Measurements from ENCODE around the gene PDCL3.

Gene PDCL3

DNA sequence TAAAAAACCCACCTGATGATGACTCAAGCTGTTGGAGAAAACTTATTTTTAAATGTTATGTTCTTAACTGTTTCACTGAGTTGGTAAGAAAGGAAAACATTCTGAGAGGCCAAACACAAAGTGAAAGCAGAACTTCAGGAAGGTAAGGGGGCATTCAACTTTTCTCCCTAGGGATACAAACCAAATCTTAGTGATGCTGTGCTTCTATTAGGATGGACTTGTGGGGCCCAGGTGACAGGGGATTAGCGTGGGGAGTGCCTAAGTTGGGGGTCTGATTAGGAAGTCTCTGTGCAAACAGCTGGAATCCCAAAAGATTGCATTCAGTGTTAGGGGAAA, 18.5 kb downstream of the PDCL3 start:
- H3K27me3 ChIP-seq (ENCODE audit: control insufficient read depth in 2 of 2, insufficient read depth in 2 of 2, low read length in 2 of 2), result no peaks in the 10 kb centered on the region
- peak overlapping the region in 1 of 2 donors; percentile 26 for H3K9ac ChIP-seq (ENCODE audit: low read depth in 1 of 2, low read length in 2 of 2)
- H3K9me3 ChIP-seq (ENCODE audit: control insufficient read depth in 2 of 2, low read length in 2 of 2), result no peaks in the 10 kb centered on the region
- H3K4me3 ChIP-seq (ENCODE audit: low read length in 2 of 2), result no peak overlapping the region
- peaks cover 3 to 4% of the 10 kb centered on the region in 2 donors for H3K4me1 ChIP-seq (ENCODE audit: control insufficient read depth in 2 of 2, insufficient read depth in 2 of 2, low read length in 2 of 2)
- peaks cover 0 to 2% of the 10 kb centered on the region in 2 donors for H3K36me3 ChIP-seq (ENCODE audit: control insufficient read depth in 2 of 2, insufficient read depth in 2 of 2, low read length in 2 of 2)
- peak overlapping the region; percentile 57 to 66 for H3K27ac ChIP-seq (ENCODE audit: low read depth in 2 of 2, low read length in 2 of 2)

DNA sequence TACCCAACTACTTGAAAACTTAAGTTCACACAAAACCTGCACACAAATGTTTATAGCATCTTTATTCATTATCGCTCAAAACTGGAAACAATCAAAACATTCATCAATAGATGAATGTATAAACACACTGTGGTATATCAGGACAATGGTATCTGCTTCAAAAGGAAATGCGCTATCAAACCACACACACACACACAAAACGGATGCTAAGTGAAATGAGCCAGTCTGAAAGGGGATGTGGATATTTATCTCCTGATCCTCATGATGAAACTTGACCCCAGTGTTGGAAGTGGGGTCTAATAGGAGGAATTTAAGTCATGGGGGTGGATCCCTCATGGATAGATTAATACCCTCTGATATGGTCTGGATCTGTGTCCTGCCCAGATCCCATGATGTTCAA, 22.0 kb downstream of the PDCL3 start:
- Histone ChIP-seq H3K27me3 (ENCODE audit: control insufficient read depth in 2 of 2, insufficient read depth in 2 of 2, low read length in 2 of 2) (no peaks in the 10 kb centered on the region), H3K9ac (ENCODE audit: low read depth in 1 of 2, low read length in 2 of 2) (no peak overlapping the region), H3K9me3 (ENCODE audit: control insufficient read depth in 2 of 2, low read length in 2 of 2) (no peaks in the 10 kb centered on the region), H3K4me3 (ENCODE audit: low read length in 2 of 2) (no peak overlapping the region), H3K27ac (ENCODE audit: low read depth in 2 of 2, low read length in 2 of 2) (no peak overlapping the region), H3K4me1 (ENCODE audit: control insufficient read depth in 2 of 2, insufficient read depth in 2 of 2, low read length in 2 of 2) (peaks cover 3 to 4% of the 10 kb centered on the region in 2 donors), H3K36me3 (ENCODE audit: control insufficient read depth in 2 of 2, insufficient read depth in 2 of 2, low read length in 2 of 2) (no peaks in the 10 kb centered on the region)

DNA sequence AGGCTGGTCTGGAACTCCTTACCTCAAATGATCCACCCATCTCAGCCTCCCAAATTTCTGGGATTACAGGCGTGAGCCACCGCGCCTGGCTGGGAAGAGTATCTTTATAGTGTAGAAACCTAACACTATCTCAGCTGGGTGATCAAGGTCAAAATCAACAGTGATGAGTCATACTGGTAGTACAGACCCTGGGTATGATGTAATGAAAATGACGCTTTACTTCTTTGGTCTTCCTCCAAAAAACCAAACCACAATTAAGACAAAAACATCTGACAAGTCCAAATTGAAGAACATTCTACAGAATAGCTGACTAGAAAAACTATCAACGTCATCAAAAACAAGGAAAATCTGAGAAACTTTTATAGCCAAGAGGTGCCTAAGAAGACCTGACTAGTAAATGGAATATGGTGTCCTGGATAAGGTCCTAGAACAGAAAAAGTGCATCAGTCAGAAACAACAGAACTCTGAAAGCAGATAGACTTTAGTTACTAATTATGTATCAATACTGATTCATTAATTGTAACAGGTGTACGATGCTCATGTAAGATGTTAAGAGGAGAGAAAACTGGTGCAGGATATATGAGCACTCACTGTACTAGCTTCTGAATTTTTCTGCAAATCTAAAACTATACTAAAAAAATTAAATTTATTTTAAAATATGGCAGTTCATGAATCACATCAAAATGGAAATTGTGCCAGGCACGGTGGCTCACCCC, 25.4 kb downstream of the PDCL3 start:
- H3K4me3 ChIP-seq (ENCODE audit: low read length in 2 of 2), result no peak overlapping the region
- H3K27me3 ChIP-seq (ENCODE audit: control insufficient read depth in 2 of 2, insufficient read depth in 2 of 2, low read length in 2 of 2), result no peaks in the 10 kb centered on the region
- H3K36me3 ChIP-seq (ENCODE audit: control insufficient read depth in 2 of 2, insufficient read depth in 2 of 2, low read length in 2 of 2), result no peaks in the 10 kb centered on the region
- H3K27ac ChIP-seq (ENCODE audit: low read depth in 2 of 2, low read length in 2 of 2), result no peak overlapping the region
- H3K9me3 ChIP-seq (ENCODE audit: control insufficient read depth in 2 of 2, low read length in 2 of 2), result no peaks in the 10 kb centered on the region
- no peak overlapping the region for H3K9ac ChIP-seq (ENCODE audit: low read depth in 1 of 2, low read length in 2 of 2)
- H3K4me1 ChIP-seq (ENCODE audit: control insufficient read depth in 2 of 2, insufficient read depth in 2 of 2, low read length in 2 of 2), result no peaks in the 10 kb centered on the region

DNA sequence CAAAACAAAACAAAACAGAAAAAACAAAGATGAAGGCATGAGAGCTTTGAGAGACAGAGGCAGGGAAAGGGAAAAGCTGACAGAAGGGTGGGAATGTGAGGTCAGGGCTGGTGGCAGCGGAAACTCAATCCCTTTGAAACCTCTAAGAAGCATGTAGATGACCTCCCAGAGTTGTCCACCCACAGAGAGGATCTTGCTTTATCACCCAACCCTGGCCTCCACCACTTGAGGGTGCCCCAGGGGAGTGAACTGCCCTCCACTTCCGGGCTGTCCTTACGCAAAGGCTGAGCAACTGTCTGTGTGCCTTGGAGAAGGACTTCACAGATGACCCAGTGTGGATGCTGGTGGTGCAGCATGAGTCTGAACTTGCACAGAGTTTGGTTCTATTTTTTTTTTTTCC, 26.7 kb downstream of the PDCL3 start:
- no peak overlapping the region for H3K27ac ChIP-seq (ENCODE audit: low read depth in 2 of 2, low read length in 2 of 2)
- H3K9me3 ChIP-seq (ENCODE audit: control insufficient read depth in 2 of 2, low read length in 2 of 2), result no peaks in the 10 kb centered on the region
- H3K27me3 ChIP-seq (ENCODE audit: control insufficient read depth in 2 of 2, insufficient read depth in 2 of 2, low read length in 2 of 2), result no peaks in the 10 kb centered on the region
- H3K4me1 ChIP-seq (ENCODE audit: control insufficient read depth in 2 of 2, insufficient read depth in 2 of 2, low read length in 2 of 2), result no peaks in the 10 kb centered on the region
- no peaks in the 10 kb centered on the region for H3K36me3 ChIP-seq (ENCODE audit: control insufficient read depth in 2 of 2, insufficient read depth in 2 of 2, low read length in 2 of 2)
- H3K9ac ChIP-seq (ENCODE audit: low read depth in 1 of 2, low read length in 2 of 2), result no peak overlapping the region
- no peak overlapping the region for H3K4me3 ChIP-seq (ENCODE audit: low read length in 2 of 2)

DNA sequence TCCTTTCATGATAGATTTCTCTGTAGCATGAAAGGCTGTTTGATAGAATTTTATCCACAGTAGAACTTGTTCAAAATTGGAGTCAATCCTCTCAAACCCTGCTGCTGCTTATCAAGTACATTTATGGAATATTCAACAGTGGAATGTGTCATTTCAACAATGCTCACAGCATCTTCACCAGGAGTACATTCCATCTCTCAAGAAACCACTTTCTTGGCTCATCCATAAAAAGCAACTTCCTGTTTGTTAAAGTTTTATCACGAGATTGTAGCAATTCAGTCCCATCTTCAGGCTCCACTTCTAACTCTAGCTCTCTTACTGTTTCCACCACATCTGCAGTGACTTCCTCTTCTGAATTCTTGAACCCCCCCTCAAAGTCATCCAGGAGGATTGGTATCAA, 29.4 kb downstream of the PDCL3 start:
- Histone ChIP-seq H3K4me1 (ENCODE audit: control insufficient read depth in 2 of 2, insufficient read depth in 2 of 2, low read length in 2 of 2) (no peaks in the 10 kb centered on the region), H3K4me3 (ENCODE audit: low read length in 2 of 2) (no peak overlapping the region), H3K9me3 (ENCODE audit: control insufficient read depth in 2 of 2, low read length in 2 of 2) (no peaks in the 10 kb centered on the region), H3K9ac (ENCODE audit: low read depth in 1 of 2, low read length in 2 of 2) (no peak overlapping the region), H3K27me3 (ENCODE audit: control insufficient read depth in 2 of 2, insufficient read depth in 2 of 2, low read length in 2 of 2) (no peaks in the 10 kb centered on the region), H3K36me3 (ENCODE audit: control insufficient read depth in 2 of 2, insufficient read depth in 2 of 2, low read length in 2 of 2) (no peaks in the 10 kb centered on the region), H3K27ac (ENCODE audit: low read depth in 2 of 2, low read length in 2 of 2) (no peak overlapping the region)

DNA sequence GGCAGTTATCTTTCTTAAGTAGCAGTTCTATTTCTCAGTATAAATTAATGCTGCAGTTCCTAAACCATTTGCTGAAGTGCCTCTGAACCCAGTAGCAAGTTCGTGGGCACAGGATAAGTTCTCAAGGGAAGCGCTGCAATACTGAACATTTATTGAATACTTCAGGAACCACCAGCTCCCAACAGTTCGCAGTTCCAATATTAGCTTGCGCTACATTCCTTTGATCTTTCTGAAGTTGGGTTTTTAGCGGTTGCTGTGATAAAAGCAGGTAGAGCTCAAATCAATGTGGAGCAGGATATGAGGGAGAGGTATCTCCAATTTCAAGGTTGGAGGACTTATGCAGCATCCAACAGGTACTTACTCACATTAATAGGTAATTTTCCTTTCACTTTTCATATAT, 33.7 kb downstream of the PDCL3 start:
- Histone ChIP-seq H3K9me3 (ENCODE audit: control insufficient read depth in 2 of 2, low read length in 2 of 2) (no peaks in the 10 kb centered on the region), H3K4me3 (ENCODE audit: low read length in 2 of 2) (no peak overlapping the region), H3K9ac (ENCODE audit: low read depth in 1 of 2, low read length in 2 of 2) (no peak overlapping the region), H3K27ac (ENCODE audit: low read depth in 2 of 2, low read length in 2 of 2) (no peak overlapping the region), H3K4me1 (ENCODE audit: control insufficient read depth in 2 of 2, insufficient read depth in 2 of 2, low read length in 2 of 2) (no peaks in the 10 kb centered on the region), H3K36me3 (ENCODE audit: control insufficient read depth in 2 of 2, insufficient read depth in 2 of 2, low read length in 2 of 2) (no peaks in the 10 kb centered on the region), H3K27me3 (ENCODE audit: control insufficient read depth in 2 of 2, insufficient read depth in 2 of 2, low read length in 2 of 2) (no peaks in the 10 kb centered on the region)

DNA sequence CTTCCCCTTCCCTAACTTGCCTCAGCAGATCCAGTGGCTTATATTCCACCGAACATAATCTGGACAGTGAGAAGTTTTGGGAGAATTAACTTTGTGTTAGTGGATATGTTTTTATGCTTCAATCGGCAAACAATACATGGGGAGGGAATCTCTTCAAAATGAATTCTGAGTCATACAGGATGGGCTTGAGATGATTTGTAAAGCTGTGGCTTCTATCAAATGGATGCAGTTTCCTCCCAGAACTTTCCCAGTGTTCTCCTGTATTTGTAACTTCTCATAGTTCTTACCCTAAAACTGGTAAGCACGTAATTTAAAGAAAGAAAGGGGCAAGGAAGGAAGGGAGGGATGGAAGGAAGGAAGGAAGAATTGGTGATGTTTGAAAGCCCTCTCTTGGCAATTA, 36.8 kb downstream of the PDCL3 start:
- no peaks in the 10 kb centered on the region for H3K36me3 ChIP-seq (ENCODE audit: control insufficient read depth in 2 of 2, insufficient read depth in 2 of 2, low read length in 2 of 2)

DNA sequence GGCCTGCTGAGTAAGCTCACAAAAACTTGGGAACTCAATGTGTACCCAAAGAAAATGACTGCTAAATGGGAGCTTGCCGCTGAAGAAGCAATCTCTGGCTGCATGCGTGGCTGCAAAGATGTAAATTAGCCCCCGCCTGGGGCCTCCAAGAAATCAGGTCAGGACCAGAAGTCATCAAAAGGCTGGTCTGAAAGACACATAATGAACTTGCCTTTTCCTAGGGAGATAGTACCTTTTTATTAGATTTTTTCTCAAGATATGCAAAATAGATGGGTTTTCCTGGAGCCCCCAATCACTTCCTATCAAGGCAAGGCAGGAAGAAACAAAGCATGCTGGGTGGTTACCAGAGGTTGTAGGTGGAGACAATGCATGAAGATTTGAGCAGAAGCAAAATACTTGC, 38.9 kb downstream of the PDCL3 start:
- no peaks in the 10 kb centered on the region for H3K36me3 ChIP-seq (ENCODE audit: control insufficient read depth in 2 of 2, insufficient read depth in 2 of 2, low read length in 2 of 2)
- no peak overlapping the region for H3K9ac ChIP-seq (ENCODE audit: low read depth in 1 of 2, low read length in 2 of 2)
- no peak overlapping the region for H3K27ac ChIP-seq (ENCODE audit: low read depth in 2 of 2, low read length in 2 of 2)
- H3K4me3 ChIP-seq (ENCODE audit: low read length in 2 of 2), result no peak overlapping the region
- no peaks in the 10 kb centered on the region for H3K27me3 ChIP-seq (ENCODE audit: control insufficient read depth in 2 of 2, insufficient read depth in 2 of 2, low read length in 2 of 2)
- no peaks in the 10 kb centered on the region for H3K9me3 ChIP-seq (ENCODE audit: control insufficient read depth in 2 of 2, low read length in 2 of 2)
- H3K4me1 ChIP-seq (ENCODE audit: control insufficient read depth in 2 of 2, insufficient read depth in 2 of 2, low read length in 2 of 2), result peaks cover 0 to 2% of the 10 kb centered on the region in 2 donors

More for the DNA sequence above, 36.8 kb downstream of the PDCL3 start:
- Histone ChIP-seq H3K9ac (ENCODE audit: low read depth in 1 of 2, low read length in 2 of 2) (no peak overlapping the region), H3K9me3 (ENCODE audit: control insufficient read depth in 2 of 2, low read length in 2 of 2) (no peaks in the 10 kb centered on the region), H3K4me1 (ENCODE audit: control insufficient read depth in 2 of 2, insufficient read depth in 2 of 2, low read length in 2 of 2) (no peaks in the 10 kb centered on the region), H3K27me3 (ENCODE audit: control insufficient read depth in 2 of 2, insufficient read depth in 2 of 2, low read length in 2 of 2) (no peaks in the 10 kb centered on the region), H3K4me3 (ENCODE audit: low read length in 2 of 2) (no peak overlapping the region), H3K27ac (ENCODE audit: low read depth in 2 of 2, low read length in 2 of 2) (no peak overlapping the region)

DNA sequence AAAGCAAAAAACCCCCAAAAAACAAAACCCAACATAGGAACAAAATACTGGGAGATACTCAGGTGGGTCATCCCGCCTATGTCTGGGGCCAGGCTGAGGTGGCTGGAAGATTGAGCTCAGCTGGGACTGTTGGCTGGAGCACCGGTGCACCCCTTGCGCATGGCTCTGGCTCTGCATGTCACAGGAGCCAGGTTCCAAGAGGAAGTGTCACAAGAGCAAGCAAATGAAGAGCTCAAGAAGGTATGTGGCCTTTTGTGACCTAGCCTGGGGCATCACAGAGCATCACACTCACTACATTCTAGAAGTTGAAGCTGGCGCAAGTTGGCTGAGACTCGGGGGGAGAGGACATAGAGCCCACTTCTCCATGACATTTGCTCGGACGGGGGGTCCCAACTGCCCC, 40.6 kb downstream of the PDCL3 start:
- Histone ChIP-seq H3K4me1 (ENCODE audit: control insufficient read depth in 2 of 2, insufficient read depth in 2 of 2, low read length in 2 of 2) (peaks cover 0 to 2% of the 10 kb centered on the region in 2 donors), H3K27ac (ENCODE audit: low read depth in 2 of 2, low read length in 2 of 2) (no peak overlapping the region), H3K36me3 (ENCODE audit: control insufficient read depth in 2 of 2, insufficient read depth in 2 of 2, low read length in 2 of 2) (no peaks in the 10 kb centered on the region), H3K4me3 (ENCODE audit: low read length in 2 of 2) (no peak overlapping the region), H3K9me3 (ENCODE audit: control insufficient read depth in 2 of 2, low read length in 2 of 2) (no peaks in the 10 kb centered on the region), H3K27me3 (ENCODE audit: control insufficient read depth in 2 of 2, insufficient read depth in 2 of 2, low read length in 2 of 2) (no peaks in the 10 kb centered on the region), H3K9ac (ENCODE audit: low read depth in 1 of 2, low read length in 2 of 2) (no peak overlapping the region)

DNA sequence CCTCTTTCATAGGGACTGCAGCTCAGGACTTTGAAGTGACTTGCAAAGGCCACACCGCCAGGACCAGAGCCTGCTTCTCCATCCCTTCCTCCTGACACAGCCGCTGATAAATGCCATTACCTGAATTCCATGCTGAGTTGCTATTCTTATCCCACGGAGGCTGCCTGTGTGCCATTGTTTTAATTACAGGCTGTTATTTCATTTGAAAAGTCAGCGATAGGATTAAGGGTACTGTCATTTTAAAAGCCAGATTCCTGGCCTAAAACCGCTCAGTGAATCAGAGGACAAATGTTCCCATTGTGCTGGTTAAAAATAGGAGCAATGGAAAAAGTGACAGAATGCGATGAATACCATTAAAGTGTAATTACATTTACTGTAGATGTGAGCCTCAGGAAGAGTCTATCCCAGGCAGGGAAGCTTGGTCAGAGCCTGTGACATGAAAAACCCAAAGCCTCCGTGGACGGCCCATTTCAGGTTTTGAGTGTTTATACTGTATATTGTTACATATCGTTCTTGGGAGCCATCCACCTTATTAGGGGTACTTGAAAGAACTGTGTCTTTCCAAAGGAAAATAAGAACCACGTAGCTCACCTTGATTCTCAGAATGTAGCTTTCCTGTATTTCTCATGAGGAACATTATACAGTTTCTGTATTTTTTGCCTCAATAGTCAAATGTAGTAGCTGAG, 41.3 kb downstream of the PDCL3 start:
- H3K36me3 ChIP-seq (ENCODE audit: control insufficient read depth in 2 of 2, insufficient read depth in 2 of 2, low read length in 2 of 2), result no peaks in the 10 kb centered on the region
- H3K27me3 ChIP-seq (ENCODE audit: control insufficient read depth in 2 of 2, insufficient read depth in 2 of 2, low read length in 2 of 2), result no peaks in the 10 kb centered on the region
- no peak overlapping the region for H3K4me3 ChIP-seq (ENCODE audit: low read length in 2 of 2)
- no peak overlapping the region for H3K27ac ChIP-seq (ENCODE audit: low read depth in 2 of 2, low read length in 2 of 2)
- peaks cover 0 to 2% of the 10 kb centered on the region in 2 donors for H3K4me1 ChIP-seq (ENCODE audit: control insufficient read depth in 2 of 2, insufficient read depth in 2 of 2, low read length in 2 of 2)
- H3K9me3 ChIP-seq (ENCODE audit: control insufficient read depth in 2 of 2, low read length in 2 of 2), result no peaks in the 10 kb centered on the region
- no peak overlapping the region for H3K9ac ChIP-seq (ENCODE audit: low read depth in 1 of 2, low read length in 2 of 2)

Measured in mucosa of rectum (tissue), 2 donors.